Mesenteric fat pad (tissue), 1 donor: ENCODE data around the gene SHB. TPM values are rescaled to one million over a fixed set of nuclear protein-coding genes. Genes with fewer than 3 reads are reported as not detected.

Source experiments
- DNase-seq: peaks from one replicate; pipeline ENCODE4 v3.0.0-alpha.2; 2020; ENCODE audit warnings: low spot score
- total RNA-seq: library from RNA; stranded (reverse); fragmentation: NEBNext Ultra II Directional; extraction: Animal tissue kit (Norgen Biotek cat#: 25700); gene quantifications from one replicate; pipeline ENCODE4 v1.2.1, GENCODE V29; 2021
- donor health status: DM: yes; HTN: yes; CAD: no.

Gene SHB
- total RNA-seq, 1 donor from 2014 or later, result 19.3 TPM

GRCh38 chr9:38088006-38088925 is 19.2 kb upstream of the SHB start:
- no peak for DNase-seq

- no peak for DNase-seq
These were observed 17.5 kb upstream of the SHB start for GRCh38 chr9:38086496-38086895.

GRCh38 chr9:38085308-38085707 is 16.3 kb upstream of the SHB start:
- DNase-seq, result no peak

GRCh38 chr9:38084556-38084880 is 15.5 kb upstream of the SHB start:
- DNase-seq, result no peak

GRCh38 chr9:38083858-38084555 is 15.0 kb upstream of the SHB start:
- DNase-seq, result no peak

GRCh38 chr9:38082446-38083287 is 13.6 kb upstream of the SHB start:
- DNase-seq, result no peak

GRCh38 chr9:38081356-38082108 is 12.5 kb upstream of the SHB start:
- DNase-seq, result no peak

- no peak for DNase-seq
These were observed 10.5 kb upstream of the SHB start for GRCh38 chr9:38079461-38080031.

- no peak for DNase-seq
These were observed 6.2 kb upstream of the SHB start for GRCh38 chr9:38075272-38075671.

GRCh38 chr9:38074441-38074961 is 5.5 kb upstream of the SHB start:
- DNase-seq, result no peak

- DNase-seq, result no peak
These were observed 4.9 kb upstream of the SHB start for GRCh38 chr9:38073882-38074281.

- no peak for DNase-seq
These were observed 2.6 kb upstream of the SHB start for GRCh38 chr9:38071470-38072134.

GRCh38 chr9:38067859-38068681 is 957 bp downstream of the SHB start:
- DNase-seq, result no peak

GRCh38 chr9:38066914-38067858 is 1.8 kb downstream of the SHB start:
- peak; percentile 92 for DNase-seq

GRCh38 chr9:38066197-38066913 is 2.7 kb downstream of the SHB start:
- no peak for DNase-seq

GRCh38 chr9:38065369-38066075 is 3.5 kb downstream of the SHB start:
- no peak for DNase-seq
